22Rv1 (cell line): ENCODE results near the gene ARIH2.

Experiments
- H3K27ac ChIP-seq: fragments of 450-650 bp; 2 replicates; pipeline ENCODE4 v1.5.1; 2017
- CTCF ChIP-seq: fragments of 450-650 bp; IDR thresholded peaks from 2 replicates; pipeline ENCODE4 v1.5.1; 2017; ENCODE audit warnings: mild to moderate bottlenecking
- ZFX ChIP-seq: fragments of 450-650 bp; IDR thresholded peaks from 2 replicates; pipeline ENCODE4 v1.6.1; 2017; ENCODE audit warnings: antibody characterized with exemption, borderline replicate concordance

Gene ARIH2

GRCh38 chr3:48962340-48962739 lies 43.7 kb downstream of the ARIH2 start:
- no peak overlapping the region for H3K27ac ChIP-seq
- TF ChIP-seq ZFX (no peak), CTCF (no peak)

- H3K27ac ChIP-seq, result no peak overlapping the region
- no peak for TF ChIP-seq CTCF
- no peak for TF ChIP-seq ZFX
Measured at GRCh38 chr3:48962939-48963338, 44.3 kb downstream of the ARIH2 start.

- H3K27ac ChIP-seq, result no peak overlapping the region
- TF ChIP-seq CTCF (no peak), ZFX (no peak)
Measured at GRCh38 chr3:48963591-48963990, 44.9 kb downstream of the ARIH2 start.

- TF ChIP-seq CTCF, result no peak
- TF ChIP-seq ZFX, result no peak
- H3K27ac ChIP-seq, result no peak overlapping the region
Measured at GRCh38 chr3:48966367-48966766, 47.7 kb downstream of the ARIH2 start.

- TF ChIP-seq ZFX (no peak), CTCF (no peak)
- no peak overlapping the region for H3K27ac ChIP-seq
Measured at GRCh38 chr3:48966876-48967361, 48.3 kb downstream of the ARIH2 start.

GRCh38 chr3:48970586-48970985 lies 51.9 kb downstream of the ARIH2 start:
- H3K27ac ChIP-seq, result no peak overlapping the region
- TF ChIP-seq CTCF, result no peak
- no peak for TF ChIP-seq ZFX

- TF ChIP-seq ZFX (no peak), CTCF (no peak)
- no peak overlapping the region for H3K27ac ChIP-seq
Measured at GRCh38 chr3:48974076-48974864, 55.6 kb downstream of the ARIH2 start.
